ENCODE results near the gene NAPEPLD. TPM values are rescaled to one million over a fixed set of nuclear protein-coding genes. Genes with fewer than 3 reads are reported as not detected.

Gene NAPEPLD
- total and polyA plus RNA-seq, 8 donors, result 3.1 to 12.4 (median 5.0) TPM

- H3K4me3 ChIP-seq, result no peak overlapping the region
- no peaks in the 10 kb centered on the region for H3K9me3 ChIP-seq
- no peak for TF ChIP-seq CTCF (IDR thresholded peaks at IDR 0.05)
- peaks cover 0 to 25% (median 21%) of the 10 kb centered on the region in 3 donors for H3K4me1 ChIP-seq
- no peak overlapping the region for H3K27ac ChIP-seq
- no peaks in the 10 kb centered on the region for H3K36me3 ChIP-seq
- H3K27me3 ChIP-seq, result no peaks in the 10 kb centered on the region
- 88 to 89% methylated on average over 7 of the region's 7 CpGs for WGBS, 2 donors
- ATAC-seq, result no peak
- intact Hi-C loops (cut with DNase I), result no loop called here
- DNase-seq, result no peak
- no peak for FAIRE-seq
Measured at GRCh38 chr7:103076764-103077163, 72.1 kb downstream of the NAPEPLD start.

DNA sequence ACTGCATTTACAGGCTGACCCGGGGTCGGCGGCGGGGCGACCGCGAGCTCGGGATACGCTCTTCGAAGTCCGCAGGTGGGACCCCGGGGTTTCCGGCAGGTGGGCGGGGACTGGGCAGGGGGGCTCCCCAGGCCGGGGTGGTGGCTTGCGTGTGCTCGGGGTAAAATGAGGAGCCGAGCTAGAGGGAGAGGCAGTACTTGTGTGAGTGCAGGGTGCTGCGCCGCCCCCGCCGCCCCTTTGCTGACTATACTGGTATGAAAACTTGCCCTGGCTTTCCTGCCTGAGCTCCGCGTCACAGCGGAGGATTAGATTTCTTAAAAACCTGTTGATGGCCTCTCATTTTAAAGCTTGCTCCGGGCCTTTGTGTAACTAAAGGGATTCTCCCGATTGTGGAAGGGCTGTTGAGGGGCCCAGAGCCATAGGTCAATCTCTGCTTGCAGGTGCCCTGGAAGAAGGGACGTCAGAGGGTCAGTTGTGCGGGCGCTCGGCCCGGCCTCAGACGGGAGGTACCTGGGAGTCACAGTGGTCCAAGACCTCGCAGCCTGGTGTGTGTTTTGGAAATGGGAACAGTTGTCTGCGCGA is 73.5 kb downstream of the NAPEPLD start:
- peak; percentile 50 to 85 (median 62) for DNase-seq
- Histone ChIP-seq H3K27ac (peak overlapping the region; percentile 94 to 97 (median 94)), H3K9me3 (no peaks in the 10 kb centered on the region), H3K36me3 (no peaks in the 10 kb centered on the region), H3K4me3 (peak overlapping the region; percentile 69 to 87 (median 75)), H3K27me3 (no peaks in the 10 kb centered on the region), H3K4me1 (peaks cover 0 to 25% (median 21%) of the 10 kb centered on the region in 3 donors)
- FAIRE-seq, result no peak
- intact Hi-C loops (cut with DNase I), result no loop called here
- ATAC-seq, result peak; percentile 4 to 34 (median 24)
- no peak for TF ChIP-seq CTCF (IDR thresholded peaks at IDR 0.05)
- 1% methylated on average over 36 of the region's 36 CpGs for WGBS, 2 donors

DNA sequence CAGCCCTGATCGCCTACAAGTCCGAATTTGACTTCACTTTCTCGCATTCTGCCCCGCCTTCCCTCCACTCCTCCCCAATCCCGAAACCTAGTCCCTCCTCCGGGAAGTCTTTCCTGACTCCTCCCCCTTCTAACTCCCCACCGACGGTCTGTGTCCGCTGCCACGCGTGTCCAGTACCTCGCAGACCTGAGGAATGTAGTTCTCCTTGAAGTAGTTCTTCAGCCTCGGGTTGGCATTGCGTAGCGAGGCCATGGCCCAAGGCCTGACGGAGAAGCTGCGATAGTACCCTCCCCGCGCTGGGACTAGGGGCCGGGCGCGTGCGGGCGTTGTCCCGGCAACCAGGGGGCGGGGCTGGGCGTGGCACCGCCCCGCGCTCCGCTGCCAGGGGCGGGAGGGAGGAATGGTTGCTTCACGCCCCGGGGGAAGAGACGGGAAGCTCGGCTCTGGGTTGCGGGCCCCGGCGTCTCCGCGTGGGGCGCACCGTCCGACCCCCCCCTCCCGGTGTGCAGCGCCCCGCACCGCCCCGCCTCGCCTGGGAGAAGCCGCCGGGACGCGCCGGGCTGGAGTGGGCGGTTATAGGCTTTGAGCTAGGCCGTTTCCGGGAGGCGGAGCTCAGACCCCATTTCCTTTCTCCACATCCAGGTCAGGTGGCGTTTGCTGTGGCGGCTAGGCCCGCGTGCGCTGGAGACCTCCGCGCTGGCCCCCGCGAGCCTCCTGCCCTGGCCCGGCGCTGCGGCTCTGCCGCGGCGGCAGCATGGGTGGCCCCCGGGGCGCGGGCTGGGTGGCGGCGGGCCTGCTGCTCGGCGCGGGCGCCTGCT is 74.2 kb downstream of the NAPEPLD start, which contains the start of the genes ARMC10 and FBXL13:
Gene ARMC10 (plus strand): TSS at position 622 of the 818 bp plus-strand sequence. CDS start 133 bp downstream, at position 755.
Gene FBXL13 (minus strand): TSS at position 278 of the 818 bp plus-strand sequence.
- H3K4me1 ChIP-seq, result peaks cover 0 to 25% (median 21%) of the 10 kb centered on the region in 3 donors
- peak within 1 kb of the TSS; percentile 69 to 87 (median 75) for H3K4me3 ChIP-seq
- intact Hi-C loops (cut with DNase I), result no loop called here
- DNase-seq (peak; percentile 88 to 96 (median 92)), ATAC-seq (peak; percentile 93 to 98 (median 94)), FAIRE-seq (no peak)
- H3K27ac ChIP-seq, result peak within 1 kb of the TSS; percentile 94 to 97 (median 94)
- H3K9me3 ChIP-seq, result no peaks in the 10 kb centered on the region
- peak in 1 of 4 donors; percentile 8 for TF ChIP-seq CTCF (IDR thresholded peaks at IDR 0.05)
- H3K27me3 ChIP-seq, result no peaks in the 10 kb centered on the region
- WGBS, 2 donors, result 0% methylated on average over 73 to 83 of the region's 83 CpGs
- no peaks in the 10 kb centered on the region for H3K36me3 ChIP-seq

DNA sequence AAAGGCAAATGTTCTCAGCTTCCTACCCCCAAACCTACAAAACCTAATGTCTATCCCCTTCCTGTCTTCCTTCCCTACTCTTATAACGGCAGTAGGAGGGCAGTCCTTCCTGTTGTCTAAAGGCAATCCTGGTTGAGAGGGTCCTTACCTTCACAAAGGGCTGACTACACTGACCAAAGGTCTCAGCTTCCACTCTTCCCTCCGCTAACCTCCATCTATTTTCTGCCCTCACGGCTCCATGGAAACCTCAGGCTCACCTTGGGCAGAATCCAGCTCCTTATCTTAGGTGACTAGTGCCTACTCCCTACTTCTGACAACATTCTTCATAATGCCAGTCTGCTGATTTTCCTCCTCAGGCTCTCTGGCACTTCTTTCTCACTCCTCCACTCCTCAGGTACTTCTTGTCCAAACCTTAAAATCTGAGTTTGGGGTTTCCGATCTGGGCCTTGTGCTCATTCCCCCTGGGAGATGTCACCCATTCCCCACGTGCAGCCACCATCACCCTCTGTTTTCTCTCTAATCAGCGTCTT is 74.8 kb downstream of the NAPEPLD start:
- FAIRE-seq, result no peak
- no peak for TF ChIP-seq CTCF (IDR thresholded peaks at IDR 0.05)
- Histone ChIP-seq H3K4me3 (peak overlapping the region; percentile 69 to 87 (median 75)), H3K4me1 (peaks cover 0 to 25% (median 21%) of the 10 kb centered on the region in 3 donors), H3K27me3 (no peaks in the 10 kb centered on the region), H3K27ac (peak overlapping the region; percentile 94 to 97 (median 94)), H3K9me3 (no peaks in the 10 kb centered on the region), H3K36me3 (no peaks in the 10 kb centered on the region)
- ATAC-seq, result peak; percentile 27 to 38 (median 33)
- intact Hi-C loops (cut with DNase I), result no loop called here
- 3 to 7% methylated on average over 6 of the region's 6 CpGs for WGBS, 2 donors
- peak in 4 of 6 donors; percentile 31 to 58 (median 50) for DNase-seq
